ENCODE results near the gene RHBDL2. TPM values are rescaled to one million over a fixed set of nuclear protein-coding genes. Genes with fewer than 3 reads are reported as not detected.

Gene RHBDL2
- total and polyA plus RNA-seq, 2 experiments from 2014 or later: 0.90 to 1.2 TPM

Small RNAs within 50 kb of the gene (small RNA-seq; reads per million reads assigned to genes)
- not detected for gene GJA9-MYCBP (ENCODE audit: low replicate concordance)
- gene RF00019 (ENCODE audit: low replicate concordance): not detected
- gene RNU6-605P (ENCODE audit: low replicate concordance): not detected

Other genes starting within 250 kb of the RHBDL2 start
- gene RRAGC, start 82.1 kb downstream of the RHBDL2 start, total RNA-seq (2014; rRNA removed; shearing (Covaris generic)): 12.8 and 13.1 TPM in 2 replicates
- 9.3 TPM in 2 replicates for gene RRAGC, start 82.1 kb downstream of the RHBDL2 start, polyA plus RNA-seq (2016; fragmentation: Nextera tagmentation; extraction: Ambion mirVana)
- gene MYCBP, start 68.5 kb downstream of the RHBDL2 start, total RNA-seq (2014; rRNA removed; shearing (Covaris generic)): 33.6 and 69.2 TPM in 2 replicates
- gene MYCBP, start 68.5 kb downstream of the RHBDL2 start, polyA plus RNA-seq (2016; fragmentation: Nextera tagmentation; extraction: Ambion mirVana): 74.4 and 82.3 TPM in 2 replicates
- gene GJA9, start 60.2 kb downstream of the RHBDL2 start, total RNA-seq (2014; rRNA removed; shearing (Covaris generic)): not detected in 2 replicates
- gene GJA9, start 60.2 kb downstream of the RHBDL2 start, polyA plus RNA-seq (2016; fragmentation: Nextera tagmentation; extraction: Ambion mirVana): 0.21 TPM in 1 of 2 replicates, not detected in the other
- 254 and 281 TPM in 2 replicates for gene AKIRIN1, start 49.4 kb upstream of the RHBDL2 start, total RNA-seq (2014; rRNA removed; shearing (Covaris generic))
- 156 and 162 TPM in 2 replicates for gene AKIRIN1, start 49.4 kb upstream of the RHBDL2 start, polyA plus RNA-seq (2016; fragmentation: Nextera tagmentation; extraction: Ambion mirVana)
- 532 and 878 TPM in 2 replicates for gene NDUFS5, start 84.5 kb upstream of the RHBDL2 start, total RNA-seq (2014; rRNA removed; shearing (Covaris generic))
- 2,534 and 2,723 TPM in 2 replicates for gene NDUFS5, start 84.5 kb upstream of the RHBDL2 start, polyA plus RNA-seq (2016; fragmentation: Nextera tagmentation; extraction: Ambion mirVana)